ENCODE data around the gene FAM13A. TPM values are rescaled to one million over a fixed set of nuclear protein-coding genes. Genes with fewer than 3 reads are reported as not detected.

Gene FAM13A
- total RNA-seq, 4 donors from 2014 or later = 58.6 to 365 (median 71.2) TPM

- TF ChIP-seq EP300 (IDR thresholded peaks at IDR 0.05) (no peak), POLR2A (IDR thresholded peaks at IDR 0.05) (no peak), CTCF (IDR thresholded peaks at IDR 0.05) (no peak), POLR2AphosphoS5 (IDR thresholded peaks at IDR 0.05) (no peak)
- Histone ChIP-seq H3K27ac (no peak overlapping the region), H3K4me1 (no peaks in the 10 kb centered on the region), H3K9me3 (no peaks in the 10 kb centered on the region), H3K27me3 (no peaks in the 10 kb centered on the region), H3K36me3 (no peaks in the 10 kb centered on the region), H3K4me3 (no peak overlapping the region)
- no peak for DNase-seq (ENCODE audit: low spot score in 2 of 2)
- 74% methylated on average over 2 of the region's 2 CpGs for WGBS
These were observed 77.7 kb downstream of the FAM13A start for GRCh38 chr4:88979276-88979675.

DNA sequence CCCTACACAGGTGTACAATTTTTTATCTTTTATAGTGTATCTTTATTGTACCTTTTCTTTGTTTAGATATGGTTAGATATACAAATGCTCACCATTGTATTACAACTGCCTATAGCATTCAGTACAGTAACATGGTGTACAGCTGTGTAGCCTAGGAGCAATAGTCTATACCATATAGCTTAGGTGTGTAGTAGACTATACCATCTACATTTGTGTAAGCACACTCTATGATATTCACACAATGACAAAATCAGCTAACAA, 80.3 kb downstream of the FAM13A start:
- no peaks in the 10 kb centered on the region for H3K27me3 ChIP-seq
- H3K27ac ChIP-seq = no peak overlapping the region
- no peak for TF ChIP-seq EP300 (IDR thresholded peaks at IDR 0.05)
- H3K4me1 ChIP-seq = no peaks in the 10 kb centered on the region
- no peaks in the 10 kb centered on the region for H3K36me3 ChIP-seq
- H3K9me3 ChIP-seq = no peaks in the 10 kb centered on the region
- no peak overlapping the region for H3K4me3 ChIP-seq
- no peak for DNase-seq (ENCODE audit: low spot score in 2 of 2)

- WGBS = 84% methylated on average over 6 of the region's 6 CpGs
- H3K36me3 ChIP-seq = no peaks in the 10 kb centered on the region
- H3K27ac ChIP-seq = no peak overlapping the region
- no peak overlapping the region for H3K4me3 ChIP-seq
- no peaks in the 10 kb centered on the region for H3K9me3 ChIP-seq
- no peaks in the 10 kb centered on the region for H3K27me3 ChIP-seq
- H3K4me1 ChIP-seq = no peaks in the 10 kb centered on the region
- no peak for TF ChIP-seq EP300 (IDR thresholded peaks at IDR 0.05)
- no peak for TF ChIP-seq CTCF (IDR thresholded peaks at IDR 0.05)
- no peak for TF ChIP-seq POLR2AphosphoS5 (IDR thresholded peaks at IDR 0.05)
- TF ChIP-seq POLR2A (IDR thresholded peaks at IDR 0.05) = no peak
- DNase-seq (ENCODE audit: low spot score in 2 of 2) = no peak
These were observed 80.8 kb downstream of the FAM13A start for GRCh38 chr4:88975958-88976774.

DNA sequence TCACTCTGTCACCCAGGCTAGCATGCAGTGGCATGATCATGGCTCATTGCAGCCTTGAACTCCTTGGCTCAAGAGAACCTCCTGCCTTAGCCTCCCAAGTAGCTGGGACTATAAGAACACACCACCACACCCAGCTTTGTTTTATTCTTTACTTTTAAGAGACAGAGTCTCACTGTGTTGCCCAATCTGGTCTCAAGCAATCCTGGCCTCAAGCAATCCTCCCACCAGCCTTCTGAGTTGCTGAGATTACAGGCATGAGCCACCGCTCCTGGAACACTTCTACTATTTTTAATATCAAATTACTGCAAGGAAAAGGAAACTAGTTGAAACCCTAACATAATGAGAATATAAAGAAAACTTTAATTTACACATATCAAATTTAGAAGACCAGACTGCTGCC, 85.4 kb downstream of the FAM13A start:
- Histone ChIP-seq H3K27me3 (no peaks in the 10 kb centered on the region), H3K27ac (no peak overlapping the region), H3K9me3 (no peaks in the 10 kb centered on the region), H3K36me3 (no peaks in the 10 kb centered on the region), H3K4me1 (peaks cover 14% of the 10 kb centered on the region), H3K4me3 (no peak overlapping the region)
- TF ChIP-seq POLR2A (IDR thresholded peaks at IDR 0.05) = no peak
- TF ChIP-seq EP300 (IDR thresholded peaks at IDR 0.05) = no peak
- no peak for TF ChIP-seq CTCF (IDR thresholded peaks at IDR 0.05)
- TF ChIP-seq POLR2AphosphoS5 (IDR thresholded peaks at IDR 0.05) = no peak
- DNase-seq (ENCODE audit: low spot score in 2 of 2) = no peak
- 90% methylated on average over 1 of the region's 1 CpG for WGBS

- no peak overlapping the region for H3K4me3 ChIP-seq
- DNase-seq (ENCODE audit: low spot score in 2 of 2) = no peak
- WGBS = 88% methylated on average over 1 of the region's 1 CpG
- H3K36me3 ChIP-seq = no peaks in the 10 kb centered on the region
- peaks cover 17% of the 10 kb centered on the region for H3K4me1 ChIP-seq
- TF ChIP-seq EP300 (IDR thresholded peaks at IDR 0.05) = no peak
- TF ChIP-seq POLR2A (IDR thresholded peaks at IDR 0.05) = no peak
- TF ChIP-seq CTCF (IDR thresholded peaks at IDR 0.05) = no peak
- TF ChIP-seq POLR2AphosphoS5 (IDR thresholded peaks at IDR 0.05) = no peak
- no peaks in the 10 kb centered on the region for H3K27me3 ChIP-seq
- no peak overlapping the region for H3K27ac ChIP-seq
- H3K9me3 ChIP-seq = no peaks in the 10 kb centered on the region
These were observed 87.2 kb downstream of the FAM13A start for GRCh38 chr4:88969746-88970145.

- DNase-seq (ENCODE audit: low spot score in 2 of 2) = no peak
These were observed 87.7 kb downstream of the FAM13A start for GRCh38 chr4:88969271-88969670.

More at GRCh38 chr4:88969271-88969670, 87.7 kb downstream of the FAM13A start:
- peaks cover 19% of the 10 kb centered on the region for H3K4me1 ChIP-seq
- no peak for TF ChIP-seq CTCF (IDR thresholded peaks at IDR 0.05)
- no peak overlapping the region for H3K4me3 ChIP-seq
- H3K36me3 ChIP-seq = no peaks in the 10 kb centered on the region
- no peak overlapping the region for H3K27ac ChIP-seq
- no peaks in the 10 kb centered on the region for H3K9me3 ChIP-seq
- no peaks in the 10 kb centered on the region for H3K27me3 ChIP-seq

Data from suprapubic skin (tissue), 4 donors.